AG04450 (cell line): ENCODE results near the gene CLDN20. TPM values are rescaled to one million over a fixed set of nuclear protein-coding genes. Genes with fewer than 3 reads are reported as not detected.
"Not testable (repeated sequence)": the region's sequence is repeated elsewhere in the genome, so short reads cannot be mapped to it uniquely, and the experiment has no call there.

Source experiments
- CTCF ChIA-PET: fragments of 300-600, 350-600 bp; formaldehyde crosslinking; extraction: SDS; loops from one replicate; lab custom pipeline; 2022; ENCODE audit warnings: antibody characterized with exemption, inconsistent platforms; lab: Charles Lee
- POLR2A ChIA-PET: fragments of 350-600 bp; formaldehyde crosslinking; extraction: SDS; loops from one replicate; lab custom pipeline; 2021; ENCODE audit warnings: antibody characterized with exemption, inconsistent platforms; lab: Yijun Ruan, JAX
- DNase-seq: peaks from one replicate; pipeline ENCODE4 v3.0.0-alpha.2; 2011; ENCODE audit warnings: low read depth, low spot score
- H3K27ac ChIP-seq: one replicate; pipeline ENCODE4 v1.5.1; 2012; ENCODE audit warnings: low read depth, low read length, control low read depth
- H3K27me3 ChIP-seq: one replicate; pipeline ENCODE4 v1.6.0; 2012; ENCODE audit warnings: low read length; ENCODE audit not compliant: control insufficient read depth, insufficient read depth
- H3K4me3 ChIP-seq: 2 replicates; pipeline ENCODE4 v1.5.1; 2011; ENCODE audit warnings: mild to moderate bottlenecking, low read depth, low read length, control low read depth
- H3K9me3 ChIP-seq: 2 replicates; pipeline ENCODE4 v1.5.1; 2012; ENCODE audit warnings: low read length; ENCODE audit not compliant: control insufficient read depth, insufficient read depth
- CTCF ChIP-seq: IDR thresholded peaks from 2 replicates; pipeline ENCODE4 v1.5.1; 2011; ENCODE audit warnings: low read depth, low read length, control low read depth, inconsistent platforms
- polyA plus RNA-seq: library from polyadenylated mRNA; depleted of rRNA; stranded (reverse); fragments of >200 nt; gene quantifications from 2 replicates; pipeline ENCODE4 v1.2.3, GENCODE V29; 2011

Gene CLDN20
- polyA plus RNA-seq, 1 experiment = not detected

GRCh38 chr6:155227046-155227445 is 36.8 kb upstream of the CLDN20 start:
- ChIA-PET POLR2A (no interaction called here), CTCF (no interaction called here)
- Histone ChIP-seq H3K27me3 (no peaks in the 10 kb centered on the region), H3K27ac (no peak overlapping the region), H3K9me3 (no peaks in the 10 kb centered on the region; the same call in 1 of the 2 replicates), H3K4me3 (no peak overlapping the region)
- no peak for TF ChIP-seq CTCF
- no peak for DNase-seq

GRCh38 chr6:155228546-155229166 is 35.2 kb upstream of the CLDN20 start:
- TF ChIP-seq CTCF = no peak
- DNase-seq = no peak
- Histone ChIP-seq H3K27me3 (no peaks in the 10 kb centered on the region), H3K27ac (no peak overlapping the region), H3K4me3 (no peak overlapping the region), H3K9me3 (no peaks in the 10 kb centered on the region; the same call in 1 of the 2 replicates)
- POLR2A ChIA-PET = no interaction called here
- CTCF ChIA-PET = no interaction called here

GRCh38 chr6:155230975-155231374 is 32.8 kb upstream of the CLDN20 start:
- H3K4me3 ChIP-seq, POLR2A ChIA-PET, DNase-seq, H3K27ac ChIP-seq, H3K9me3 ChIP-seq, H3K27me3 ChIP-seq: not testable (repeated sequence)
- CTCF ChIA-PET = interaction anchor here (1.0 to 1.3 kb wide), 2 partner anchors 17 to 363 kb away, joined by 4 read pairs; no protein-coding TSS in a partner anchor

GRCh38 chr6:155232848-155233247 is 31.0 kb upstream of the CLDN20 start:
- H3K27ac ChIP-seq = no peak overlapping the region
- ChIA-PET POLR2A (no interaction called here), CTCF (no interaction called here)
- H3K9me3 ChIP-seq = peaks cover 6% of the 10 kb centered on the region
- H3K27me3 ChIP-seq = no peaks in the 10 kb centered on the region
- H3K4me3 ChIP-seq = no peak overlapping the region
- no peak for DNase-seq
- no peak for TF ChIP-seq CTCF

- Histone ChIP-seq H3K9me3 (peaks cover 6% of the 10 kb centered on the region), H3K4me3 (no peak overlapping the region), H3K27me3 (no peaks in the 10 kb centered on the region), H3K27ac (no peak overlapping the region)
- DNase-seq = no peak
- POLR2A ChIA-PET = no interaction called here
- CTCF ChIA-PET = interaction anchor here (1.2 kb wide), 1 partner anchor 14 kb away, joined by 5 read pairs; no protein-coding TSS in a partner anchor
- TF ChIP-seq CTCF = no peak
These were observed 29.6 kb upstream of the CLDN20 start for GRCh38 chr6:155234167-155234566.
